OCI-LY1 (cell line): ENCODE results near the gene COL15A1.

Experiments used
- H2AFZ ChIP-seq: fragments of 200-600 bp; sonication (generic), shearing (Covaris generic); 2 replicates; pipeline ENCODE4 v1.6.0; 2014; ENCODE audit warnings: antibody characterized with exemption, mild to moderate bottlenecking, low read length
- H3F3A ChIP-seq: fragments of 200-600 bp; sonication (generic), shearing (Covaris generic); 2 replicates; pipeline ENCODE4 v1.6.0; 2014; ENCODE audit warnings: mild to moderate bottlenecking, antibody characterized with exemption, low read length, moderate library complexity; ENCODE audit not compliant: insufficient read depth
- H3K27ac ChIP-seq: fragments of 200-600 bp; sonication (generic); 2 replicates; pipeline ENCODE4 v1.5.1; 2014; ENCODE audit warnings: low read length, mixed run types, mild to moderate bottlenecking, low read depth; ENCODE audit not compliant: poor library complexity, severe bottlenecking
- H3K27me3 ChIP-seq: fragments of 200-600 bp; sonication (generic); 2 replicates; pipeline ENCODE4 v1.6.0; 2014; ENCODE audit warnings: antibody characterized with exemption, mild to moderate bottlenecking, low read length, moderate library complexity; ENCODE audit not compliant: insufficient read depth
- H3K36me3 ChIP-seq: fragments of 200-600 bp; sonication (generic); 2 replicates; pipeline ENCODE4 v1.6.1; 2014; ENCODE audit warnings: mild to moderate bottlenecking, antibody characterized with exemption, low read length, moderate library complexity, mixed read lengths; ENCODE audit not compliant: insufficient read depth
- H3K4me1 ChIP-seq: fragments of 200-600 bp; sonication (generic); 2 replicates; pipeline ENCODE4 v1.5.1; 2014; ENCODE audit warnings: mild to moderate bottlenecking, low read length, moderate library complexity; ENCODE audit not compliant: insufficient read depth, severe bottlenecking
- H3K4me2 ChIP-seq: fragments of 200-600 bp; sonication (generic), shearing (Covaris generic); 2 replicates; pipeline ENCODE4 v1.6.1; 2014; ENCODE audit warnings: low read length
- H3K4me3 ChIP-seq: fragments of 200-600 bp; sonication (generic); 2 replicates; pipeline ENCODE4 v1.5.1; 2014; ENCODE audit warnings: low read length, low read depth, mild to moderate bottlenecking, mixed read lengths; ENCODE audit not compliant: poor library complexity, severe bottlenecking
- H3K79me2 ChIP-seq: fragments of 200-600 bp; shearing (Covaris generic); 2 replicates; pipeline ENCODE4 v1.6.1; 2016; ENCODE audit warnings: mixed run types, low read length, mixed read lengths; ENCODE audit not compliant: insufficient read depth
- H3K9ac ChIP-seq: fragments of 200-600 bp; sonication (generic), shearing (Covaris generic); 2 replicates; pipeline ENCODE4 v1.6.1; 2014; ENCODE audit warnings: mild to moderate bottlenecking, low read length, mixed read lengths
- H3K9me2 ChIP-seq: fragments of 200-600 bp; sonication (generic), shearing (Covaris generic); 2 replicates; pipeline ENCODE4 v1.6.1; 2014; ENCODE audit warnings: low read depth, mild to moderate bottlenecking, low read length, mixed read lengths
- H3K9me3 ChIP-seq: fragments of 200-600 bp; shearing (Covaris generic); 2 replicates; pipeline ENCODE4 v1.6.1; 2014; ENCODE audit warnings: low read length, mixed read lengths
- H4K20me1 ChIP-seq: fragments of 200-600 bp; sonication (generic), shearing (Covaris generic); 2 replicates; pipeline ENCODE4 v1.6.0; 2016; ENCODE audit warnings: mild to moderate bottlenecking, low read length; ENCODE audit not compliant: insufficient read depth
- CTCF ChIP-seq: fragments of 200-600 bp; sonication (generic), shearing (Covaris generic); IDR thresholded peaks from 2 replicates; pipeline ENCODE4 v1.5.1; 2017; ENCODE audit warnings: mild to moderate bottlenecking, antibody characterized with exemption, low read length, moderate library complexity, mixed read lengths
- EZH2 ChIP-seq: fragments of 200-600 bp; sonication (generic), shearing (Covaris generic); IDR thresholded peaks from 2 replicates; pipeline ENCODE4 v1.8.0; 2017; ENCODE audit warnings: borderline replicate concordance, mixed run types, mild to moderate bottlenecking, antibody characterized with exemption, low read length, moderate library complexity, mixed read lengths

Gene COL15A1

GRCh38 chr9:98992107-98992884 lies 48.6 kb downstream of the COL15A1 start:
- no peaks in the 10 kb centered on the region for H3F3A ChIP-seq
- no peak overlapping the region for H3K4me3 ChIP-seq
- no peak overlapping the region for H2AFZ ChIP-seq
- H3K9me2 ChIP-seq = no peaks in the 10 kb centered on the region
- no peaks in the 10 kb centered on the region; the same call in 1 of the 2 replicates for H3K36me3 ChIP-seq
- H3K27ac ChIP-seq = no peak overlapping the region
- no peaks in the 10 kb centered on the region for H3K4me1 ChIP-seq
- H3K79me2 ChIP-seq = no peaks in the 10 kb centered on the region
- peaks cover 9% of the 10 kb centered on the region; the same call in 1 of the 2 replicates for H3K27me3 ChIP-seq
- no peaks in the 10 kb centered on the region for H4K20me1 ChIP-seq
- H3K9me3 ChIP-seq = no peaks in the 10 kb centered on the region; the same call in 1 of the 2 replicates
- no peak overlapping the region for H3K9ac ChIP-seq
- H3K4me2 ChIP-seq = no peak overlapping the region
- TF ChIP-seq EZH2 (no peak), CTCF (no peak)

GRCh38 chr9:98992885-98993569 lies 49.3 kb downstream of the COL15A1 start:
- no peak overlapping the region for H3K4me2 ChIP-seq
- no peaks in the 10 kb centered on the region for H3K9me2 ChIP-seq
- H3K4me1 ChIP-seq = no peaks in the 10 kb centered on the region
- no peak overlapping the region for H3K4me3 ChIP-seq
- no peaks in the 10 kb centered on the region for H3F3A ChIP-seq
- no peaks in the 10 kb centered on the region for H4K20me1 ChIP-seq
- no peak overlapping the region for H3K27ac ChIP-seq
- no peaks in the 10 kb centered on the region for H3K79me2 ChIP-seq
- no peak overlapping the region for H3K9ac ChIP-seq
- TF ChIP-seq CTCF (no peak), EZH2 (no peak)
- H3K27me3 ChIP-seq = peaks cover 9% of the 10 kb centered on the region; the same call in 1 of the 2 replicates
- no peaks in the 10 kb centered on the region; the same call in 1 of the 2 replicates for H3K9me3 ChIP-seq
- H2AFZ ChIP-seq = no peak overlapping the region
- H3K36me3 ChIP-seq = no peaks in the 10 kb centered on the region; the same call in 1 of the 2 replicates

GRCh38 chr9:98993570-98993945 lies 49.9 kb downstream of the COL15A1 start:
- H3K4me1 ChIP-seq = no peaks in the 10 kb centered on the region
- no peaks in the 10 kb centered on the region for H4K20me1 ChIP-seq
- H3K27me3 ChIP-seq = peaks cover 9% of the 10 kb centered on the region; the same call in 1 of the 2 replicates
- H3K36me3 ChIP-seq = no peaks in the 10 kb centered on the region; the same call in 1 of the 2 replicates
- no peak overlapping the region for H2AFZ ChIP-seq
- H3K9ac ChIP-seq = no peak overlapping the region
- H3F3A ChIP-seq = no peaks in the 10 kb centered on the region
- H3K27ac ChIP-seq = no peak overlapping the region
- no peaks in the 10 kb centered on the region for H3K79me2 ChIP-seq
- no peak for TF ChIP-seq CTCF
- TF ChIP-seq EZH2 = no peak
- no peak overlapping the region for H3K4me3 ChIP-seq
- H3K9me3 ChIP-seq = no peaks in the 10 kb centered on the region; the same call in 1 of the 2 replicates
- no peaks in the 10 kb centered on the region for H3K9me2 ChIP-seq
- no peak overlapping the region for H3K4me2 ChIP-seq
